ENCODE data around the gene CDH8.

Gene CDH8

GRCh38 chr16:61968242-61969076 lies 67.8 kb downstream of the CDH8 start:
- no CpG with 5 or more reads among the region's 7 CpGs for WGBS, 2 donors (ENCODE audit: extremely low coverage in 2 of 2, insufficient read length in 2 of 2, insufficient replicate concordance in 1 of 2)
- DNase-seq (ENCODE audit: low spot score): no peak

GRCh38 chr16:61957075-61957855 lies 79.0 kb downstream of the CDH8 start:
- no peak overlapping the region for H3K14ac ChIP-seq (ENCODE audit: low read length)
- DNase-seq (ENCODE audit: low spot score): peak; percentile 27
- H3K4me2 ChIP-seq (ENCODE audit: insufficient read depth, low read length, poor library complexity, severe bottlenecking): no peak overlapping the region
- H3K9me3 ChIP-seq (replicated peaks in 1 of 2; ENCODE audit: control insufficient read depth in 2 of 2, insufficient read depth in 1 of 2, low read depth in 1 of 2, low read length in 2 of 2): no peaks in the 10 kb centered on the region
- WGBS, 2 donors (ENCODE audit: extremely low coverage in 2 of 2, insufficient read length in 2 of 2, insufficient replicate concordance in 1 of 2): no CpG with 5 or more reads among the region's 8 CpGs
- H3K23ac ChIP-seq (ENCODE audit: low read depth, low read length, poor library complexity): no peak overlapping the region
- no peak overlapping the region for H3K18ac ChIP-seq (ENCODE audit: low read length)
- no peak overlapping the region for H4K8ac ChIP-seq (ENCODE audit: low read depth, low read length)
- no peak overlapping the region for H2AFZ ChIP-seq (ENCODE audit: low read length)
- H3K36me3 ChIP-seq (replicated peaks in 1 of 2; ENCODE audit: control insufficient read depth in 2 of 2, insufficient read depth in 2 of 2, low read length in 2 of 2): no peaks in the 10 kb centered on the region
- no peaks in the 10 kb centered on the region for H3K79me1 ChIP-seq (ENCODE audit: low read depth, low read length)
- H4K91ac ChIP-seq (ENCODE audit: low read depth, low read length, poor library complexity): no peak overlapping the region
- H3K27me3 ChIP-seq (ENCODE audit: control insufficient read depth in 3 of 3, insufficient read depth in 3 of 3, low read depth in 1 of 3, low read length in 3 of 3): no peaks in the 10 kb centered on the region
- no peak overlapping the region for H3K9ac ChIP-seq (ENCODE audit: low read depth, low read length, poor library complexity)
- no peak overlapping the region for H3K27ac ChIP-seq (replicated peaks; ENCODE audit: low read length)
- no peak overlapping the region for H3K4ac ChIP-seq (ENCODE audit: low read length)
- no peak overlapping the region for H2BK15ac ChIP-seq (ENCODE audit: low read length)
- no peak overlapping the region for H2BK5ac ChIP-seq (ENCODE audit: low read length)
- no peak overlapping the region for H2BK12ac ChIP-seq (ENCODE audit: low read length)
- H2BK120ac ChIP-seq (ENCODE audit: low read depth, low read length): no peak overlapping the region
- H3K4me1 ChIP-seq (ENCODE audit: control insufficient read depth in 2 of 2, insufficient read depth in 1 of 2, low read depth in 1 of 2, low read length in 2 of 2): peaks cover 5 to 7% of the 10 kb centered on the region in 2 donors
- H3K4me3 ChIP-seq (ENCODE audit: low read length in 2 of 2): no peak overlapping the region
- no peak overlapping the region for H2AK5ac ChIP-seq (ENCODE audit: low read depth, low read length)

More at GRCh38 chr16:61968242-61969076, 67.8 kb downstream of the CDH8 start:
- peaks cover 0 to 3% of the 10 kb centered on the region in 2 donors for H3K4me1 ChIP-seq (ENCODE audit: control insufficient read depth in 2 of 2, insufficient read depth in 1 of 2, low read depth in 1 of 2, low read length in 2 of 2)
- H4K91ac ChIP-seq (ENCODE audit: low read depth, low read length, poor library complexity): no peak overlapping the region
- H2AK5ac ChIP-seq (ENCODE audit: low read depth, low read length): no peak overlapping the region
- no peak overlapping the region for H2AFZ ChIP-seq (ENCODE audit: low read length)
- H3K9ac ChIP-seq (ENCODE audit: low read depth, low read length, poor library complexity): no peak overlapping the region
- H2BK5ac ChIP-seq (ENCODE audit: low read length): no peak overlapping the region
- H3K9me3 ChIP-seq (replicated peaks in 1 of 2; ENCODE audit: control insufficient read depth in 2 of 2, insufficient read depth in 1 of 2, low read depth in 1 of 2, low read length in 2 of 2): peaks cover 0 to 5% of the 10 kb centered on the region in 2 donors
- no peaks in the 10 kb centered on the region for H3K79me1 ChIP-seq (ENCODE audit: low read depth, low read length)
- no peak overlapping the region for H2BK15ac ChIP-seq (ENCODE audit: low read length)
- no peak overlapping the region for H3K14ac ChIP-seq (ENCODE audit: low read length)
- H3K23ac ChIP-seq (ENCODE audit: low read depth, low read length, poor library complexity): no peak overlapping the region
- no peak overlapping the region for H3K4ac ChIP-seq (ENCODE audit: low read length)
- H3K4me3 ChIP-seq (ENCODE audit: low read length in 2 of 2): no peak overlapping the region
- H3K4me2 ChIP-seq (ENCODE audit: insufficient read depth, low read length, poor library complexity, severe bottlenecking): no peak overlapping the region
- H3K18ac ChIP-seq (ENCODE audit: low read length): peak overlapping the region; percentile 74
- H2BK12ac ChIP-seq (ENCODE audit: low read length): no peak overlapping the region
- H4K8ac ChIP-seq (ENCODE audit: low read depth, low read length): no peak overlapping the region
- no peak overlapping the region for H2BK120ac ChIP-seq (ENCODE audit: low read depth, low read length)
- no peaks in the 10 kb centered on the region for H3K36me3 ChIP-seq (replicated peaks in 1 of 2; ENCODE audit: control insufficient read depth in 2 of 2, insufficient read depth in 2 of 2, low read length in 2 of 2)
- no peaks in the 10 kb centered on the region for H3K27me3 ChIP-seq (ENCODE audit: control insufficient read depth in 3 of 3, insufficient read depth in 3 of 3, low read depth in 1 of 3, low read length in 3 of 3)
- H3K27ac ChIP-seq (replicated peaks; ENCODE audit: low read length): no peak overlapping the region

- H3K18ac ChIP-seq (ENCODE audit: low read length): no peak overlapping the region
- H3K36me3 ChIP-seq (replicated peaks in 1 of 2; ENCODE audit: control insufficient read depth in 2 of 2, insufficient read depth in 2 of 2, low read length in 2 of 2): no peaks in the 10 kb centered on the region
- H3K4me3 ChIP-seq (ENCODE audit: low read length in 2 of 2): no peak overlapping the region
- H3K4me1 ChIP-seq (ENCODE audit: control insufficient read depth in 2 of 2, insufficient read depth in 1 of 2, low read depth in 1 of 2, low read length in 2 of 2): peaks cover 3 to 4% of the 10 kb centered on the region in 2 donors
- no peak overlapping the region for H2AK5ac ChIP-seq (ENCODE audit: low read depth, low read length)
- no peaks in the 10 kb centered on the region for H3K79me1 ChIP-seq (ENCODE audit: low read depth, low read length)
- no peaks in the 10 kb centered on the region for H3K27me3 ChIP-seq (ENCODE audit: control insufficient read depth in 3 of 3, insufficient read depth in 3 of 3, low read depth in 1 of 3, low read length in 3 of 3)
- no peak overlapping the region for H4K8ac ChIP-seq (ENCODE audit: low read depth, low read length)
- no peak overlapping the region for H3K4ac ChIP-seq (ENCODE audit: low read length)
- no peak overlapping the region for H4K91ac ChIP-seq (ENCODE audit: low read depth, low read length, poor library complexity)
- no peak overlapping the region for H3K14ac ChIP-seq (ENCODE audit: low read length)
- H3K9me3 ChIP-seq (replicated peaks in 1 of 2; ENCODE audit: control insufficient read depth in 2 of 2, insufficient read depth in 1 of 2, low read depth in 1 of 2, low read length in 2 of 2): peaks cover 0 to 2% of the 10 kb centered on the region in 2 donors
- H3K4me2 ChIP-seq (ENCODE audit: insufficient read depth, low read length, poor library complexity, severe bottlenecking): no peak overlapping the region
- no peak overlapping the region for H2BK5ac ChIP-seq (ENCODE audit: low read length)
- H2BK12ac ChIP-seq (ENCODE audit: low read length): no peak overlapping the region
- H3K27ac ChIP-seq (replicated peaks; ENCODE audit: low read length): no peak overlapping the region
- no peak overlapping the region for H2BK120ac ChIP-seq (ENCODE audit: low read depth, low read length)
- WGBS, 2 donors (ENCODE audit: extremely low coverage in 2 of 2, insufficient read length in 2 of 2, insufficient replicate concordance in 1 of 2): no CpG with 5 or more reads among the region's 1 CpG
- no peak overlapping the region for H2BK15ac ChIP-seq (ENCODE audit: low read length)
- H3K23ac ChIP-seq (ENCODE audit: low read depth, low read length, poor library complexity): no peak overlapping the region
- DNase-seq (ENCODE audit: low spot score): no peak
- H3K9ac ChIP-seq (ENCODE audit: low read depth, low read length, poor library complexity): no peak overlapping the region
- H2AFZ ChIP-seq (ENCODE audit: low read length): no peak overlapping the region
Observed at GRCh38 chr16:61952841-61953240, 83.4 kb downstream of the CDH8 start.

GRCh38 chr16:61948414-61948813 lies 87.8 kb downstream of the CDH8 start:
- no peak overlapping the region for H3K27ac ChIP-seq (replicated peaks; ENCODE audit: low read length)
- no peaks in the 10 kb centered on the region for H3K36me3 ChIP-seq (replicated peaks in 1 of 2; ENCODE audit: control insufficient read depth in 2 of 2, insufficient read depth in 2 of 2, low read length in 2 of 2)
- DNase-seq (ENCODE audit: low spot score): no peak
- H3K4me1 ChIP-seq (ENCODE audit: control insufficient read depth in 2 of 2, insufficient read depth in 1 of 2, low read depth in 1 of 2, low read length in 2 of 2): peaks cover 4 to 8% of the 10 kb centered on the region in 2 donors
- H4K8ac ChIP-seq (ENCODE audit: low read depth, low read length): no peak overlapping the region
- H3K9me3 ChIP-seq (replicated peaks in 1 of 2; ENCODE audit: control insufficient read depth in 2 of 2, insufficient read depth in 1 of 2, low read depth in 1 of 2, low read length in 2 of 2): peaks cover 0 to 2% of the 10 kb centered on the region in 2 donors
- no peaks in the 10 kb centered on the region for H3K79me1 ChIP-seq (ENCODE audit: low read depth, low read length)
- H3K4me2 ChIP-seq (ENCODE audit: insufficient read depth, low read length, poor library complexity, severe bottlenecking): no peak overlapping the region
- H2BK15ac ChIP-seq (ENCODE audit: low read length): no peak overlapping the region
- H3K4me3 ChIP-seq (ENCODE audit: low read length in 2 of 2): no peak overlapping the region
- no peak overlapping the region for H3K23ac ChIP-seq (ENCODE audit: low read depth, low read length, poor library complexity)
- H3K18ac ChIP-seq (ENCODE audit: low read length): no peak overlapping the region
- no peak overlapping the region for H2AFZ ChIP-seq (ENCODE audit: low read length)
- H2BK12ac ChIP-seq (ENCODE audit: low read length): no peak overlapping the region
- no peak overlapping the region for H2BK5ac ChIP-seq (ENCODE audit: low read length)
- WGBS, 2 donors (ENCODE audit: extremely low coverage in 2 of 2, insufficient read length in 2 of 2, insufficient replicate concordance in 1 of 2): no CpG with 5 or more reads among the region's 3 CpGs
- H2AK5ac ChIP-seq (ENCODE audit: low read depth, low read length): no peak overlapping the region
- H3K14ac ChIP-seq (ENCODE audit: low read length): no peak overlapping the region
- no peak overlapping the region for H3K9ac ChIP-seq (ENCODE audit: low read depth, low read length, poor library complexity)
- H3K27me3 ChIP-seq (ENCODE audit: control insufficient read depth in 3 of 3, insufficient read depth in 3 of 3, low read depth in 1 of 3, low read length in 3 of 3): no peaks in the 10 kb centered on the region
- no peak overlapping the region for H4K91ac ChIP-seq (ENCODE audit: low read depth, low read length, poor library complexity)
- H2BK120ac ChIP-seq (ENCODE audit: low read depth, low read length): no peak overlapping the region
- H3K4ac ChIP-seq (ENCODE audit: low read length): no peak overlapping the region
